Embryonic facial prominence (tissue), 1 donor: ENCODE data around the gene E2F1.
A peak's percentile ranks its signal among the peaks of the same experiment; 100 is the strongest.

Source experiments
- DNase-seq: peaks from one replicate; pipeline ENCODE4 v3.0.0-alpha.2; 2016; ENCODE audit errors: extremely low spot score

Gene E2F1

GRCh38 chr20:33686100-33686983 lies at the start of gene E2F1:
Gene E2F1 (minus strand): TSS chr20:33686385. CDS start chr20:33686264, 121 bp downstream.
- peak; percentile 81 for DNase-seq

- DNase-seq, result no peak
Observed at GRCh38 chr20:33733654-33734576, 47.7 kb upstream of the E2F1 start.

- DNase-seq, result peak; percentile 29
Observed at GRCh38 chr20:33732166-33732970, 46.2 kb upstream of the E2F1 start.

GRCh38 chr20:33731693-33732165 lies 45.5 kb upstream of the E2F1 start, which contains the start of gene ZNF341:
Gene ZNF341 (plus strand): TSS chr20:33731996. CDS start chr20:33732022, 26 bp downstream.
- peak; percentile 65 for DNase-seq

GRCh38 chr20:33730946-33731692 lies 44.9 kb upstream of the E2F1 start:
- DNase-seq, result no peak

GRCh38 chr20:33729101-33729500 lies 42.9 kb upstream of the E2F1 start:
- no peak for DNase-seq

GRCh38 chr20:33728463-33728862 lies 42.3 kb upstream of the E2F1 start:
- no peak for DNase-seq

GRCh38 chr20:33727806-33728205 lies 41.6 kb upstream of the E2F1 start:
- no peak for DNase-seq

- DNase-seq, result no peak
Observed at GRCh38 chr20:33727115-33727479, 40.9 kb upstream of the E2F1 start.

- no peak for DNase-seq
Observed at GRCh38 chr20:33725607-33726264, 39.6 kb upstream of the E2F1 start.

- no peak for DNase-seq
Observed at GRCh38 chr20:33724439-33725094, 38.4 kb upstream of the E2F1 start.

- DNase-seq, result no peak
Observed at GRCh38 chr20:33721391-33722140, 35.4 kb upstream of the E2F1 start.

- peak; percentile 95 for DNase-seq
Observed at GRCh38 chr20:33719989-33720709, 34.0 kb upstream of the E2F1 start, which contains the start of gene PXMP4. Gene PXMP4 (minus strand): TSS chr20:33720310. CDS start chr20:33720207, 103 bp downstream.

GRCh38 chr20:33719277-33719988 lies 33.2 kb upstream of the E2F1 start:
- no peak for DNase-seq

- no peak for DNase-seq
Observed at GRCh38 chr20:33716498-33716897, 30.3 kb upstream of the E2F1 start.

GRCh38 chr20:33713865-33714367 lies 27.7 kb upstream of the E2F1 start:
- DNase-seq, result no peak

- DNase-seq, result no peak
Observed at GRCh38 chr20:33711446-33711738, 25.2 kb upstream of the E2F1 start.
